Natural killer cell (primary cell): ENCODE data around the gene TMEM175. TPM values are rescaled to one million over a fixed set of nuclear protein-coding genes. Genes with fewer than 3 reads are reported as not detected.

ENCODE experiments used
- ATAC-seq, 3 donors: fragments of 150-1000 bp in 2 of 3; fragments of 200-7000 bp in 1 of 3; cut with Tn5 transposase; 1 replicate in 1 of 3; 2 replicates in 2 of 3; pipeline ENCODE4 v1.10.0; 2021; ENCODE audit warnings: mild to moderate bottlenecking in 2 of 3, moderate library complexity in 2 of 3
- DNase-seq, 2 donors: peaks; one replicate each; pipeline versions ENCODE4 v3.0.0 to v3.0.0-alpha.2; 2013 to 2021; ENCODE audit warnings: mixed read lengths in 1 of 2
- H3K27ac ChIP-seq: one replicate; pipeline ENCODE4 v1.5.1; 2013; ENCODE audit warnings: mild to moderate bottlenecking, low read length
- H3K27me3 ChIP-seq: one replicate; pipeline ENCODE4 v1.6.1; 2013; ENCODE audit warnings: low read length; ENCODE audit not compliant: control insufficient read depth, insufficient read depth
- H3K36me3 ChIP-seq: one replicate; pipeline ENCODE4 v1.6.1; 2013; ENCODE audit warnings: low read length; ENCODE audit not compliant: control insufficient read depth, insufficient read depth
- H3K4me1 ChIP-seq: one replicate; pipeline ENCODE4 v1.6.1; 2013; ENCODE audit warnings: low read length; ENCODE audit not compliant: control insufficient read depth, insufficient read depth
- H3K4me3 ChIP-seq: one replicate; pipeline ENCODE4 v1.5.1; 2013; ENCODE audit warnings: low read length
- H3K9me3 ChIP-seq: one replicate; pipeline ENCODE4 v1.6.1; 2013; ENCODE audit warnings: low read length; ENCODE audit not compliant: control insufficient read depth, insufficient read depth
- H3K27ac Mint-ChIP-seq, 2 donors: one replicate each; pipeline ENCODE4 v1.8.0; 2022; ENCODE audit warnings: mild to moderate bottlenecking in 2 of 2, mixed read lengths in 2 of 2, moderate library complexity in 1 of 2
- H3K27me3 Mint-ChIP-seq, 2 donors: one replicate each; pipeline ENCODE4 v1.8.0; 2022; ENCODE audit warnings: low read depth in 2 of 2, mixed read lengths in 2 of 2
- H3K36me3 Mint-ChIP-seq: one replicate; pipeline ENCODE4 v1.8.0; 2022; ENCODE audit warnings: mixed read lengths
- H3K4me1 Mint-ChIP-seq, 2 donors: one replicate each; pipeline ENCODE4 v1.8.0; 2022; ENCODE audit warnings: mixed read lengths in 2 of 2
- H3K4me3 Mint-ChIP-seq: one replicate; pipeline ENCODE4 v1.8.0; 2022; ENCODE audit warnings: mild to moderate bottlenecking, moderate library complexity, mixed read lengths
- H3K9me3 Mint-ChIP-seq, 2 donors: one replicate each; pipeline ENCODE4 v1.8.0; 2022; ENCODE audit warnings: mixed read lengths in 2 of 2
- CTCF ChIP-seq: fragments of 200-600 bp; IDR thresholded peaks from one replicate; pipeline ENCODE4 v1.8.0; 2022; ENCODE audit warnings: antibody characterized with exemption
- WGBS: methylation state at CpG from one replicate; pipeline ENCODE4 v1.1.7; 2013; ENCODE audit warnings: missing lambda C conversion rate; ENCODE audit not compliant: insufficient coverage; 5-methylcytosine and 5-hydroxymethylcytosine counted together
- intact Hi-C: fragments of 100-400 bp; cut with micrococcal nuclease; formaldehyde crosslinking; loops from one replicate; pipeline ENCODE4 v1.14.2; 2022
- total RNA-seq, 4 donors: library from RNA; stranded (reverse); fragments of 120-200 nt in 1 of 4; gene quantifications; one replicate each; pipeline versions ENCODE4 v1.2.3 to v1.2.4, GENCODE V29; 2013 to 2022

Gene TMEM175
- total RNA-seq, 3 donors from 2014 or later (not counting 1 experiment from before 2014, with no cell fraction given) = 72.8 to 79.8 (median 73.2) TPM

- H3K9me3 Mint-ChIP-seq = no peaks in the 10 kb centered on the region
- no peak for ATAC-seq
- Histone ChIP-seq H3K27me3 (peaks cover 3% of the 10 kb centered on the region), H3K36me3 (peaks cover 26% of the 10 kb centered on the region), H3K4me1 (peaks cover 55% of the 10 kb centered on the region), H3K27ac (no peak overlapping the region), H3K9me3 (no peaks in the 10 kb centered on the region), H3K4me3 (no peak overlapping the region)
- no peaks in the 10 kb centered on the region for H3K27me3 Mint-ChIP-seq
- intact Hi-C loops = no loop called here
- H3K36me3 Mint-ChIP-seq = no peaks in the 10 kb centered on the region
- no peak overlapping the region for H3K4me3 Mint-ChIP-seq
- peak overlapping the region; percentile 78 to 87 for H3K27ac Mint-ChIP-seq
- no peak for TF ChIP-seq CTCF
- WGBS = 91% methylated on average over 23 of the region's 23 CpGs
- no peak for DNase-seq
- peaks cover 13 to 32% of the 10 kb centered on the region in 2 donors for H3K4me1 Mint-ChIP-seq
Observed at GRCh38 chr4:968621-969394, 36.5 kb downstream of the TMEM175 start.

- intact Hi-C loops = loop anchor here (5.0 kb wide), 1 partner anchor 42 kb away; the partner anchor contains the start of gene FGFRL1
- ATAC-seq (peak; percentile 63 to 75 (median 64)), DNase-seq (peak; percentile 71 to 90)
- Histone ChIP-seq H3K27me3 (peaks cover 3% of the 10 kb centered on the region), H3K27ac (peak overlapping the region; percentile 87), H3K9me3 (no peaks in the 10 kb centered on the region), H3K4me3 (no peak overlapping the region), H3K36me3 (peaks cover 15% of the 10 kb centered on the region), H3K4me1 (peaks cover 57% of the 10 kb centered on the region)
- Mint-ChIP-seq H3K27ac (peak overlapping the region; percentile 78 to 87), H3K4me1 (peaks cover 13 to 30% of the 10 kb centered on the region in 2 donors), H3K4me3 (peak overlapping the region; percentile 81), H3K9me3 (no peaks in the 10 kb centered on the region), H3K27me3 (no peaks in the 10 kb centered on the region), H3K36me3 (no peaks in the 10 kb centered on the region)
- 58% methylated on average over 25 of the region's 25 CpGs for WGBS
- TF ChIP-seq CTCF = no peak
Observed at GRCh38 chr4:970046-970745, 37.9 kb downstream of the TMEM175 start.

- intact Hi-C loops = loop anchor here (5.0 kb wide), 1 partner anchor 41 kb away; the partner anchor contains the start of gene FGFRL1
- Mint-ChIP-seq H3K27me3 (no peaks in the 10 kb centered on the region), H3K4me1 (peaks cover 13 to 30% of the 10 kb centered on the region in 2 donors), H3K36me3 (no peaks in the 10 kb centered on the region), H3K4me3 (peak overlapping the region; percentile 81), H3K27ac (peak overlapping the region; percentile 78 to 87), H3K9me3 (no peaks in the 10 kb centered on the region)
- H3K27ac ChIP-seq = peak overlapping the region; percentile 87
- no peaks in the 10 kb centered on the region for H3K9me3 ChIP-seq
- DNase-seq = peak; percentile 32 to 54
- peaks cover 3% of the 10 kb centered on the region for H3K27me3 ChIP-seq
- no peak for TF ChIP-seq CTCF
- H3K4me3 ChIP-seq = no peak overlapping the region
- 65% methylated on average over 17 of the region's 17 CpGs for WGBS
- ATAC-seq = peak in 1 of 3 donors; percentile 6
- peaks cover 11% of the 10 kb centered on the region for H3K36me3 ChIP-seq
- peaks cover 57% of the 10 kb centered on the region for H3K4me1 ChIP-seq
Observed at GRCh38 chr4:970854-971520, 38.7 kb downstream of the TMEM175 start.
